MM.1S (cell line): ENCODE results near the gene OR1L4.

Source experiments
- DNase-seq: peaks from one replicate; pipeline ENCODE4 v3.0.0-alpha.2; 2015
- H2AFZ ChIP-seq: fragments of 300-600 bp; sonication (generic); 2 replicates; pipeline ENCODE4 v1.6.0; 2016; ENCODE audit warnings: antibody characterized with exemption, low read length
- H3F3A ChIP-seq: fragments of 300-600 bp; sonication (generic); 2 replicates; pipeline ENCODE4 v1.6.1; 2016; ENCODE audit warnings: mild to moderate bottlenecking, antibody characterized with exemption, low read length, moderate library complexity, mixed read lengths; ENCODE audit not compliant: insufficient read depth
- H3K27ac ChIP-seq: fragments of 300-600 bp; sonication (generic); 2 replicates; pipeline ENCODE4 v1.5.1; 2016; ENCODE audit warnings: mild to moderate bottlenecking, low read length
- H3K27me3 ChIP-seq: fragments of 300-600 bp; sonication (generic); replicated peaks from 2 replicates; pipeline ENCODE4 v1.6.0; 2016; ENCODE audit warnings: low read length; ENCODE audit not compliant: insufficient read depth
- H3K36me3 ChIP-seq: fragments of 300-600 bp; sonication (generic); replicated peaks from 2 replicates; pipeline ENCODE4 v1.6.1; 2016; ENCODE audit warnings: mild to moderate bottlenecking, low read length, mixed read lengths; ENCODE audit not compliant: insufficient read depth
- H3K4me1 ChIP-seq: fragments of 300-600 bp; sonication (generic); 2 replicates; pipeline ENCODE4 v1.6.1; 2016; ENCODE audit warnings: low read length, mixed read lengths
- H3K4me2 ChIP-seq: fragments of 300-600 bp; sonication (generic); 2 replicates; pipeline ENCODE4 v1.6.0; 2016; ENCODE audit warnings: low read depth, low read length
- H3K4me3 ChIP-seq: fragments of 300-600 bp; sonication (generic); 2 replicates; pipeline ENCODE4 v1.5.1; 2016; ENCODE audit warnings: low read length, mixed read lengths
- H3K79me2 ChIP-seq: fragments of 300-600 bp; sonication (generic); 2 replicates; pipeline ENCODE4 v1.6.1; 2016; ENCODE audit warnings: mixed run types, low read length, mixed read lengths
- H3K9ac ChIP-seq: fragments of 300-600 bp; sonication (generic); 2 replicates; pipeline ENCODE4 v1.6.1; 2016; ENCODE audit warnings: low read length, mixed read lengths
- H3K9me2 ChIP-seq: fragments of 300-600 bp; sonication (generic); replicated peaks from 2 replicates; pipeline ENCODE4 v1.6.1; 2016; ENCODE audit warnings: mild to moderate bottlenecking, low read length, mixed read lengths; ENCODE audit not compliant: insufficient read depth
- H3K9me3 ChIP-seq: fragments of 300-600 bp; sonication (generic); replicated peaks from 2 replicates; pipeline ENCODE4 v1.6.1; 2016; ENCODE audit warnings: mild to moderate bottlenecking, low read length, mixed read lengths; ENCODE audit not compliant: insufficient read depth
- H4K20me1 ChIP-seq: fragments of 300-600 bp; sonication (generic); 2 replicates; pipeline ENCODE4 v1.6.1; 2016; ENCODE audit warnings: mild to moderate bottlenecking, low read length, moderate library complexity, mixed read lengths; ENCODE audit not compliant: insufficient read depth
- EZH2 ChIP-seq: fragments of 300-600 bp; sonication (generic); optimal IDR thresholded peaks from 2 replicates; pipeline ENCODE3; 2017; ENCODE audit warnings: low read depth, mild to moderate bottlenecking, antibody characterized with exemption, low read length, mixed read lengths
- EZH2phosphoT487 ChIP-seq: fragments of 300-600 bp; sonication (generic); IDR thresholded peaks from 2 replicates; pipeline ENCODE4 v1.6.1; 2018; ENCODE audit warnings: antibody characterized with exemption, low read length
- TF ChIP-seq, protein P1 (sequence below): fragments of 300-600 bp; sonication (generic); IDR thresholded peaks from 2 replicates; pipeline ENCODE4 v1.5.1; 2016; ENCODE audit warnings: antibody characterized with exemption, low read length, mixed read lengths

Gene OR1L4, protein sequence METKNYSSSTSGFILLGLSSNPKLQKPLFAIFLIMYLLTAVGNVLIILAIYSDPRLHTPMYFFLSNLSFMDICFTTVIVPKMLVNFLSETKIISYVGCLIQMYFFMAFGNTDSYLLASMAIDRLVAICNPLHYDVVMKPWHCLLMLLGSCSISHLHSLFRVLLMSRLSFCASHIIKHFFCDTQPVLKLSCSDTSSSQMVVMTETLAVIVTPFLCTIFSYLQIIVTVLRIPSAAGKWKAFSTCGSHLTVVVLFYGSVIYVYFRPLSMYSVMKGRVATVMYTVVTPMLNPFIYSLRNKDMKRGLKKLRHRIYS

GRCh38 chr9:122723690-122724089 is at the start of gene OR1L4:
Gene OR1L4, plus strand, starts transcription at chr9:122723990. Its CDS starts 0 bp downstream, at chr9:122723990.
- no peaks in the 10 kb centered on the region for H3K4me1 ChIP-seq
- no peaks in the 10 kb centered on the region for H3K79me2 ChIP-seq
- H3K9me3 ChIP-seq, result no peaks in the 10 kb centered on the region
- no peaks in the 10 kb centered on the region for H3K27me3 ChIP-seq
- TF ChIP-seq EZH2phosphoT487, result no peak
- TF ChIP-seq, protein P1, sequence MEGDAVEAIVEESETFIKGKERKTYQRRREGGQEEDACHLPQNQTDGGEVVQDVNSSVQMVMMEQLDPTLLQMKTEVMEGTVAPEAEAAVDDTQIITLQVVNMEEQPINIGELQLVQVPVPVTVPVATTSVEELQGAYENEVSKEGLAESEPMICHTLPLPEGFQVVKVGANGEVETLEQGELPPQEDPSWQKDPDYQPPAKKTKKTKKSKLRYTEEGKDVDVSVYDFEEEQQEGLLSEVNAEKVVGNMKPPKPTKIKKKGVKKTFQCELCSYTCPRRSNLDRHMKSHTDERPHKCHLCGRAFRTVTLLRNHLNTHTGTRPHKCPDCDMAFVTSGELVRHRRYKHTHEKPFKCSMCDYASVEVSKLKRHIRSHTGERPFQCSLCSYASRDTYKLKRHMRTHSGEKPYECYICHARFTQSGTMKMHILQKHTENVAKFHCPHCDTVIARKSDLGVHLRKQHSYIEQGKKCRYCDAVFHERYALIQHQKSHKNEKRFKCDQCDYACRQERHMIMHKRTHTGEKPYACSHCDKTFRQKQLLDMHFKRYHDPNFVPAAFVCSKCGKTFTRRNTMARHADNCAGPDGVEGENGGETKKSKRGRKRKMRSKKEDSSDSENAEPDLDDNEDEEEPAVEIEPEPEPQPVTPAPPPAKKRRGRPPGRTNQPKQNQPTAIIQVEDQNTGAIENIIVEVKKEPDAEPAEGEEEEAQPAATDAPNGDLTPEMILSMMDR, result no peak
- no peak for TF ChIP-seq EZH2
- H3F3A ChIP-seq, result no peaks in the 10 kb centered on the region
- no peak within 1 kb of the TSS for H3K4me2 ChIP-seq
- no peaks in the 10 kb centered on the region for H3K9me2 ChIP-seq
- no peak within 1 kb of the TSS for H3K27ac ChIP-seq
- no peaks in the 10 kb centered on the region for H3K36me3 ChIP-seq
- no peak within 1 kb of the TSS for H3K4me3 ChIP-seq
- no peak for DNase-seq
- no peak within 1 kb of the TSS for H2AFZ ChIP-seq
- no peak within 1 kb of the TSS for H3K9ac ChIP-seq
- no peaks in the 10 kb centered on the region for H4K20me1 ChIP-seq

DNA sequence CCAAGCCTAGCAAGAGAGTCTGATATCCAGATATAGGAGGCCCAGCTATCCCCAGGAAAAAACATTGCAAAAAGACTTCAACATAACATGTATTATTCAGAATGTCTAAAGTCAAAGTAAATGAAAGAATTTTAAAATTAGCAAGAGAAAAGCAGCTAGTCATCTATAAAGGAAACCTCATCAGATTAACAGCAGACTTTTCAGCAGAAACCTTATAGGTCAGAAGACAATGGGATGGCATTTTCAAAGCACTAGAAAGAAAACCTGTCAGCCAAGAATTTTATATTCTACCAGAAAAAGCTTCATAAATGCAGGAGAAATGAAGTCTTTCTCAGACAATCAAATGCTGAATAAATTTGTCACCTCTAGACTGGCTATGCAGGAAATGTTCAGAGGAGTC is 38.9 kb upstream of the OR1L4 start:
- H3K9me3 ChIP-seq, result no peaks in the 10 kb centered on the region
- no peak overlapping the region for H3K4me3 ChIP-seq
- no peaks in the 10 kb centered on the region for H4K20me1 ChIP-seq
- H3K4me1 ChIP-seq, result no peaks in the 10 kb centered on the region
- H3K27ac ChIP-seq, result no peak overlapping the region
- H3K79me2 ChIP-seq, result no peaks in the 10 kb centered on the region
- no peak overlapping the region for H3K4me2 ChIP-seq
- H2AFZ ChIP-seq, result no peak overlapping the region
- no peaks in the 10 kb centered on the region for H3F3A ChIP-seq
- no peak overlapping the region for H3K9ac ChIP-seq
- no peak for DNase-seq
- H3K36me3 ChIP-seq, result no peaks in the 10 kb centered on the region
- no peak for TF ChIP-seq EZH2phosphoT487
- TF ChIP-seq, protein P1, result no peak
- TF ChIP-seq EZH2, result no peak
- H3K9me2 ChIP-seq, result no peaks in the 10 kb centered on the region
- no peaks in the 10 kb centered on the region for H3K27me3 ChIP-seq

- Histone ChIP-seq H3K9ac (no peak overlapping the region), H3K4me3 (no peak overlapping the region), H3F3A (no peaks in the 10 kb centered on the region), H3K4me1 (no peaks in the 10 kb centered on the region), H3K27me3 (no peaks in the 10 kb centered on the region), H3K4me2 (no peak overlapping the region), H3K36me3 (no peaks in the 10 kb centered on the region), H4K20me1 (no peaks in the 10 kb centered on the region), H3K27ac (no peak overlapping the region), H2AFZ (no peak overlapping the region), H3K79me2 (no peaks in the 10 kb centered on the region), H3K9me3 (no peaks in the 10 kb centered on the region), H3K9me2 (no peaks in the 10 kb centered on the region)
- no peak for DNase-seq
- TF ChIP-seq EZH2phosphoT487, result no peak
- TF ChIP-seq, protein P1, result no peak
- no peak for TF ChIP-seq EZH2
These were observed 28.1 kb upstream of the OR1L4 start for GRCh38 chr9:122695696-122696095.
